Right ventricle myocardium inferior (tissue), 1 donor: Measurements from ENCODE around the gene NDUFS8. TPM values are rescaled to one million over a fixed set of nuclear protein-coding genes. Genes with fewer than 3 reads are reported as not detected.
"Not testable (repeated sequence)": the region's sequence is repeated elsewhere in the genome, so short reads cannot be mapped to it uniquely, and the experiment has no call there.

ENCODE experiments used
- ATAC-seq: fragments of 200-7000 bp; cut with Tn5 transposase; one replicate; pipeline ENCODE4 v1.9.1; 2020; ENCODE audit warnings: mild to moderate bottlenecking, moderate library complexity
- DNase-seq: peaks from one replicate; pipeline ENCODE4 v3.0.0; 2021; ENCODE audit errors: missing footprints
- intact Hi-C: fragments of 100-400 bp; cut with DNase I; formaldehyde crosslinking; loops from one replicate; pipeline ENCODE4 v1.11.0; 2022
- long read RNA-seq: library from polyadenylated mRNA; unstranded; transcript quantifications from one replicate; pipeline ENCODE4 v2.0.0, GENCODE V29; 2021
- total RNA-seq: library from RNA; stranded (reverse); fragmentation: NEBNext Ultra II Directional; extraction: Animal tissue kit (Norgen Biotek cat#: 25700); gene quantifications from one replicate; pipeline ENCODE4 v1.2.1, GENCODE V29; 2021
- donor health status: DM: no; HTN: yes; CAD: no; lungs with severe emphysema.

The NDUFS8 gene
- total RNA-seq = 479 TPM
- long read RNA-seq, transcript NDUFS8-201 (7 exons, 791 nt) = major isoform, 185 of 256 reads
- long read RNA-seq, partial matches to known transcripts = 46 of 256 reads
- long read RNA-seq, other reads (novel, unspliced or antisense) = 21 of 256 reads

- peak; percentile 98 for DNase-seq
- ATAC-seq = peak; percentile 94
- intact Hi-C loops = loop anchor here (5.0 kb wide), 1 partner anchor 92 kb away; the partner anchor contains the start of gene CHKA
Observed at GRCh38 chr11:68030318-68031143, at the start of gene NDUFS8. TSS of gene NDUFS8 (plus strand) at chr11:68030681. CDS start at chr11:68032152, 1,471 bp downstream.

DNA sequence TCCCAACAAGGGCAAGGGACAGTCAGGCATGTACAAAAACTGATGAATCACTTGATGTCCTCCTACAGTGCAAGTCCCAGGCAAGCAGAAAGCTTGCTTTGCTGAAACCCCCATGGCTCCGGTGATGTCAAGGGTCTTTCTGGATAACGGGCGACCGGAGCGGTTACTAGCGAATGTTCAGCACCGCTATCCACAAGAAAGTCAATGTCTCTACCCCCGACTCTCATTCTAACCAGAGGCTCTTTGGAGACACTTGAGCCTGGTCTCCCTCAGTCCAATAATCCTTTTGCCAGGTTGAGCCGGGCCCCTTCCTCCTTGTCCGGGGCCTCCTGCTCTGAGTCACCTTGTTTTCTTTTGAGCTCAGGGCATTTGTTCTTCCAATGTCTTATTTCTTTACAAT lies 49.3 kb upstream of the NDUFS8 start:
- intact Hi-C loops, DNase-seq, ATAC-seq: not testable (repeated sequence)

DNA sequence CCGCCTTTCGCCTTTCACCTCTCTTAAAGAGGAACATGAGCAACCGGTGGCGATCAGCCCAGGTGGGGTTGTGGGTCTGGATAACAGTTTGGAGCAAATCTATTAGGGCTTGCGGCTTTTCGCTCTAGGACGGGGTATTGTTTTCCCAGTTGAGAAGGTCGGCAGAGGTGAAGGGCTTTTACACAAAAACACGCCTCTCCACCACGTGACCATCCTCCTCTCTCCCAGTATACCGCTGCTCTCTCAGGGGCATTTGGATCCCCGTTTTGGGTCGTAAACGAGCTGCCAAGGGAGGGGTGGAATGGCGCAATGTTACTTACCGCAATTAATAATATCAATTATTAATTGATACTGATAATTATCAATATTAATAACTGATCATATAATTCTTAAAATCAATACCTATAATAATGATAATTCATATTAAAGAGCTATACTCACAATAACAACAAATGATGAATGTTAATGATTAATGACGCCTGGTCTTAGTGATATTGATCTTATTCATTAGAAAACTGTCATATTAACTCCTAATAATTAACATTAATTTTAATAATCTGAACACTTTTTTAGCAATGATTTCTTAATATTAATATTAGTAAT lies 48.1 kb upstream of the NDUFS8 start:
- intact Hi-C loops, ATAC-seq, DNase-seq: not testable (repeated sequence)

- DNase-seq (no peak), ATAC-seq (no peak)
- intact Hi-C loops = no loop called here
Observed at GRCh38 chr11:67983951-67984350, 46.5 kb upstream of the NDUFS8 start.

DNA sequence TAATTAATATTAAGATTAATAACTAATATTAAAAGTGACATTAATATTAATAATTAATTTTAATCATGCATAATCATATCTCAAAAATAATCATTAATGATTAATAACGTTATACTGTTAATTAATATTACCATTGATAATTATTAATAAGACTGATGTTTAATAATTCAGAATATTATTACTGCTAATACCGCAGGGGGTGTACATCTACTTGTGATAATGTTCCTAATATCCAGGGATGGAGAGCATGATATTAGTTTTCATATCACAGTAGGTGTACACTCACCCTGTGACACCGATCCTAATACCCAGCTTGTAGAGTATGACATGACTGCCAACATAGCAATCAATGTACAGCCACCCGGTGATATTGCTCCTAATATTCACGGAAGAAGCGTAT lies 45.2 kb upstream of the NDUFS8 start:
- ATAC-seq, intact Hi-C loops, DNase-seq: not testable (repeated sequence)

DNA sequence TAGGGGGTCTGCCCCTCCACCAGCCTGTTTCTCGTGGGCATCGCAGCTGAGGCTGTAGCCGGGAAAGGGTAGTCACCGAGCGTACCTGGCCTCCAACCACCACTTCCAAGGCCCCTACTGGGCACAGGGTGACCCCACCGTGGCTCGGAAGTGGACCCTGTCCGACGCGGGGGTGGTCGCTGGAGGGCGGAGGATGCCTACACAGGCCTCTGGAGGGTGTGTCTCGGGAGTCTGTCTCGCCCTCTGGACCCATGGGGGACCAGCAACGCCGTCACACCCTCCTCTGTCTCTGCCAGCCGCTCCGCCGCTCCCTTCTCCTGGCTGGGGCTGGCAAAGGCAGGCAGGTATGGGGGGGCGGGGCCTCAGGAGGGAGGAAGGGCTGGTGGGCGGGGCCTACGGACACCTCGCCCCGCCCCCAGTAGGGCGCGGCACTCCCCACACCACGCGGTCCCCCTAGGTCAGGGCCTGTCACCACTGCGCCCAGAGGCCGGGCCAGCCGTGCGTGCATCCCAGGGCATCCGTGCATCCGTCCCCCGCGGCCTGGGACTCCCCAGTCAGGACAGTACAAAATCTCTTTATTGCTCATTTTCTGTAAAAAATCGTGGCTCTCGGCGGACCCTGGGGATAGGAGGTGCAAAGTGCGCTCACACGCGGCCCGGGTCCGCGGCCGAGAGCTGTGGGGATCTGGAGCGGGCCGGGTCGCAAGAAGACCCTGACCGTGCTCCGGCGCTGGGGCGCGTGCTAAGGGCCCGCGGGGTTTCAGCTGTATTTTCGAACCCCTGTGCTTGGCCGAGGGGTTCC lies 39.7 kb upstream of the NDUFS8 start:
- DNase-seq, intact Hi-C loops, ATAC-seq: not testable (repeated sequence)

DNA sequence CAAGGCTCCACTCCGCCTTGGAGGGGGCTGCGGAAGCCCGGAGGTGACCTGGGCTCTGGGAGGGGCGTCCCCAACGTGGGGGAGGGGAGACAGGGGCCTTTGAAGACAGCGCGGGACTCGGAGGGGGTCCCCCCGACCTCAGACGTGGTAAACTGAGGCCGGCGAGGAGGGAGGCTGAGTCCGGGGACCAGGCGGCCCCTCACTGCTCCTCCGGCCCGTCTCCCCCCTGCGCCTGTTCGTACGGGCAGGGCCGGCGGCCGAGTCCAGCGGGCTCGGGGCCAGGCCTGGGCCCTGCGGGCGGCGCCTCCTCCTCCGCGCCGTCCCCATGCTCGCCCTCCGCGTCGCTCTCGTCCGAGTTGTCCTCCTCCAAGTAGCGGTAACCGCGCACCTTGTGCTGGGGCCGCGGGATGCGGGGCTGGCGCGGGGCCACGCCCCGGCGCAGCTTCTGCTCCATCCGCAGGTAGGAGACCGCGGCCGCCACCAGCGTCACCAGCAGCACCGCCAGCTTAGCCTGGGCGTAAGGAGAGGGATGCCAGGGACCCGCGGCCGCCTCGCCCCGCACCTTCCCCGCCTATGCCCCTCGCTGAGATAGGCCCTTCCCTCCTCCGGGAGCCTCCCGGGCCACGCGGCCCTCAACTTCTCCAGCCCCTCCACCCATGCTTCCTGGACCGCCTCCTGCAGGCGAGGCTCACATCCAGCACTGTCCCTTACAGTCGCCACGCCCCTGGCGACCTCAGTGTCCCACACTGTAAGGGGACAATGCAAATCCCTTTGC lies 38.9 kb upstream of the NDUFS8 start:
- DNase-seq, intact Hi-C loops, ATAC-seq: not testable (repeated sequence)

DNA sequence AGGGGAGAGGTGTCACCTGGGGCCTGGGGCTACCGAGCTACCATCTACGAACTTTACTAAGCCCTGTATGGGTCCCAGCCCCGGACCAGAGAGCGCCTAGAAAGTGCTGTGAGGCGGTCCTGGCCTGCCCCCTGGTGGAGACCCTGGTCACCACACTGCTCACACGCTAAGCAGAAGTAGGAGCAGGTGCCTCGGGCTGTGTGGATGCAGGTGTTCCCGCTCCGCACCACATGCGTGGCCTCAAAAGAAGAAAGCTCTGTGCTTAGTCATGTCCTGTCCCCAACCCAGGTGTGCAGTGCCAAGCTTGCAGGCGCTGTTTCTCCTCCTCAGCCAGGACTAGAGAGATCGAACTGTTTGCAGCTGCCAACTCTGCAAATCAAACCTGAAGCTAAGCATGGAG lies 36.7 kb upstream of the NDUFS8 start:
- ATAC-seq, DNase-seq, intact Hi-C loops: not testable (repeated sequence)

DNA sequence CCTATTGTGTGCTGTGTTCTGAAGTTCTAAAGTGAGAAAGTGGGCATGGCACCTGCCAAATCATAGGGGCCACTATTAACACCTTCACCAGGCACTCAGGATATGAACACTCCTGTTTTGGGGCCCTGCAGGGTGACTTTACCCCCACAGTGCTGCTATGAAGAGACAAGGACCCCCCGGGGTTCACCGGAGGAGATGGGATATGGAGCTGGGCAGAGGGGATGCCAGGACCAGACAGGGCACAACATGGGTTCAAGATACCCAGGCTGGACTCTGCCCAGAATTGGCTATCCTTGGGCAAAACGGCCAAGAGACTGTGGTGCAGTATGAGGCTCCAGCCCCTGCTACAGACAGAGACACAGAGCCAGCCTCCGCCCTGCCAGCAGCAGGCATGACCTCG lies 36.1 kb upstream of the NDUFS8 start:
- ATAC-seq, DNase-seq, intact Hi-C loops: not testable (repeated sequence)

DNA sequence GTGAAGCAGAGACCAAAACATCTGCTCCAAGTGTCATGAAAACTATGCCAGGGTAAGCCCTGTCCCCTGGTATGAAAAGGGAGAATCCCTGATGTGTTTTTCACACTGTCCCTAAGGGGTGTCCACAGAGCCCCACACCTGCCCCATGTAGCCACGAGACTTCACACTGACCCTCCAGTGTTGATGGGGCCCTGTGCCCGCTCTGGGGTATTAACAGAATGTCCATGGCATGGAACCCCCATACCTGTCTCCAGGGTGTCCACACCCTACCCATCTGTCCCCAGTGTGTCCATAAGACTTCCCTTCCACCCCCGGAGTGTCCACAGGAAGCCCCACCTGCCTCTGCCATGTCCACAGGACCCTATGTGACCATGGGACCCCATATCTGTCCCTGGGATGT lies 35.4 kb upstream of the NDUFS8 start:
- ATAC-seq, intact Hi-C loops, DNase-seq: not testable (repeated sequence)

- intact Hi-C loops, DNase-seq, ATAC-seq: not testable (repeated sequence)
Observed at GRCh38 chr11:67995579-67995978, 34.9 kb upstream of the NDUFS8 start.

DNA sequence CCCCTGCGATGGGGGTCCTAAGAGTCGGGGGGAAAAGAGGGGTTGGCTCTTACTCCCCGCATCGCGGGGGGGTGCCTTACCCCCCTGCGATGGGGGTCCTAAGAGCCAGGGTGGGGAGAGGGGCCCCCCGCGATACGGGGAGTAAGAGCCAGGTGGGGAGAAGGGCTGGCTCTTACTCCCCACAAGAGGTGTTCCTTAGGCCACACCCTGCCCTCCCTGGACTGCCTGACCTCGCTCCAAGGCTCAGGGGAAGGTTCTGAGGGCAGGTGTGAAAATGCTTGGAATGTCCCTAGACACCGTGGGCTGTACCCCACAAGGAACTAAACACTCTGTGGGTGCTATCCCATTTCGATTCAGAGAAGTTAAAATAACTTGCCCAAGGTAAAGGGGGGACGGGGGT lies 34.4 kb upstream of the NDUFS8 start:
- intact Hi-C loops = no loop called here
- no peak for ATAC-seq
- no peak for DNase-seq

DNA sequence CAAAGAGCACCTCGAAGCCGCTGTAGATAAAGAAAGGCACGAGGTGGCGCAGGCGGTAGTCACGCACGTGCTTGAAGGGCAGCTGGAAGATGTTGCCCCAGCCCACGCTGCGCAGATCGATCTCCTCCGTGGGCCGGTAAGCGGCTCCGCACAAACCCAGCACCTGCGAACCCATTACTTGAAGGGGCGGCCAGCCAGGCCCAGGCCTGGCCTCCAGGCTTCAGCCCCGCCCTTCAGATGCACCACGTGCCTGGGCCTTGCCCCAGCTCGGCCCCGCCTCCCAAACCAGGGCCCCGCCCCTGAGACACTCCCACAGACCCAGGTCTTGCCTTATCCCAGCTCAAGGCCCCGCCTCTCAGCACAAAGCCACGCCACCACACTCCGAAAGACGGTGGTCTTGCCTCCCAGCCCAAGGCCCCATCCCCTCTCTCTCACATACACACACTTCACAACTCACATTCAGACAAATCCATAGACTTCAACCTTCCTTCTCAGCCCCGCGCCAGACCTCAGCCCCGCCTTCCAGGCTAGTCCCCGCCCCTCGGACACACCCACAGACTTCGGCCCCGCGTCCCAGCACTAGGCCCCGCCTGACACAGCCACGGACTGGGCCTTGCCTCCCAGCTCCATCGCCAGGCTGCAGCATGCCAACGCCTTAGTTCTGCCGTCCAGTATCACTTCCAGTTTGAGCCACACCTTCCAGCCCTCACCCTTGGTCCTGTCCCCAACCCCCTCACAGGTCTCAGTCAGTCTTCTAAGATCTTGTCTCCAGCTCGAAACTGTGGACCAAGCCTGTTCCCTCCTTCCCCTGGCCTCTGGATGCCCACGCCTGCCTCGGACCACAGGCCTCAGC lies 33.6 kb upstream of the NDUFS8 start:
- ATAC-seq (peak; percentile 87), DNase-seq (peak; percentile 88)
- intact Hi-C loops = no loop called here

- no peak for ATAC-seq
- DNase-seq = no peak
Observed at GRCh38 chr11:67997475-67997921, 33.0 kb upstream of the NDUFS8 start.

GRCh38 chr11:67998150-67999045 lies 32.1 kb upstream of the NDUFS8 start:
- ATAC-seq = no peak
- no peak for DNase-seq
- intact Hi-C loops = no loop called here

More at GRCh38 chr11:67997475-67997921, 33.0 kb upstream of the NDUFS8 start:
- intact Hi-C loops = no loop called here

GRCh38 chr11:67999201-67999629 lies 31.3 kb upstream of the NDUFS8 start:
- intact Hi-C loops = no loop called here
- no peak for DNase-seq
- no peak for ATAC-seq
